HG03354 (cell line): Measurements from ENCODE around the gene CFAP298.
"Not testable (repeated sequence)": the region's sequence is repeated elsewhere in the genome, so short reads cannot be mapped to it uniquely, and the experiment has no call there.

Experiments
- ATAC-seq: cut with Tn5 transposase; IDR thresholded peaks from one replicate; pipeline ENCODE4 v1.9.1; 2021; ENCODE audit warnings: mild to moderate bottlenecking; ENCODE audit not compliant: unreplicated experiment, poor library complexity, severe bottlenecking

CFAP298 gene

DNA sequence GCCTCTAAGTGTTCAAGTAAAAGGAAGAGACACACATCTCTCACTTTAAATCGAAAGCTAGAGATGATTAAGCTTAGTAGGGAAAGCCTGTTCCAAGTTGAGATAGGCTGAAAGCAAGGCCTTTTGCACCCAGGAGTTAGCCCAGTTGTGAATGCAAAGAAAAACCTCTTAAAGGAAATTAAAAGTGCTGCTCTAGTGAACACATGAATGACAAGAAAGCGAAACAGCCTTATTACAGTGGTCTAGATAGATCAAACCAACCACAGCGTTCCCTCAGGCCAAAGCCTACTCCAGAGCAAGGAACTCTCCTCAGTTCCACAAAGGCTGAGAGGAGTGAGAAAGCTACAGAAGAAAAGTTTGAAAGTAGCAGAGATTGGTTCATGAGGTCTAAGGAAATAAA, 41.7 kb downstream of the CFAP298 start:
- ATAC-seq: no peak

DNA sequence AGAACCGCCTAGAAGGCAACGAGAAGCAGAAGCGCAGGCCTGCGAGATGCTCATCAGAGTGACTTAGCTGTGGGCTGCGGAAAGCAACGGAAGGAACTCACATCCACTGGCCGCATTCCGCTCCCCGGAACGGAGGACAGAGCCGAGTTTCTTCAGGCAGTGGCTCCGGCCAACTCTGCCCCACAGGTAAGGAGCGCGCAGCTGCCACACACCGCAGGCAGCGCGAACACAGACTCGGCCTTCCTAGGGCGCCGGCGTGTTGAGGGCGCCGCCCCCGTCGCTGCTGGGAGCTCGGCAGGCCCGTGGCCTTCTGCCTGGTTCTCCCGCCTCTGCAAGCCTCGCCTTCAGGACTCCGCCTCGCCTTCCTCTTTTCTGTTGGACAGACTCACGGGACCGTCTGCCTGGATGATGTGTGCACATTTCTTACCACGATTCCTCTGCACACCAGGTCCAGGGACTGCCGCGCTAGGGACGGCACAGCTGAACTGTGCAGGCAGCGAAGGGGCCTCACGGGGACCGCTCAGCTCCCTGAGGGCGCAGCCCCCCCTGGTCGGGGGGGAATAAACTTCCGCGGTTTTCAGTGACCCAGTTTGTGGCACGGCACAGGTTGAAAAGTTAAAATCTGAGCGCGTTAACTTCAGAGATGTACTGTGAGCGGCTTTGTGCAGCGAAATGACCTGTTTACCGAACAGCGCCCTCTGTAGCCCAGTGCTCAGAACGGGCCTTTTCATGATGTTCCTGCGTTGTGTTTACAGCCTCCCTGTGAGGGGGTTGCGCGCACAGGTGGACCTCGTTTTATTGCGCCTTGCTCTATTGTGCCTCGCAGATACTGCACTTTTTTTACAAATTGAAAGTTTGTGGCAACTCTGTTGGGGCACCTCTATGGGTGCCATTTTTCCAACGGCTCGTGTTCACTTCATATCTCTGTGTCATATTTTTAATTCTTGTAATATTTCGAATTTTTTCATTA, 42.6 kb downstream of the CFAP298 start:
- ATAC-seq: peak; percentile 92

DNA sequence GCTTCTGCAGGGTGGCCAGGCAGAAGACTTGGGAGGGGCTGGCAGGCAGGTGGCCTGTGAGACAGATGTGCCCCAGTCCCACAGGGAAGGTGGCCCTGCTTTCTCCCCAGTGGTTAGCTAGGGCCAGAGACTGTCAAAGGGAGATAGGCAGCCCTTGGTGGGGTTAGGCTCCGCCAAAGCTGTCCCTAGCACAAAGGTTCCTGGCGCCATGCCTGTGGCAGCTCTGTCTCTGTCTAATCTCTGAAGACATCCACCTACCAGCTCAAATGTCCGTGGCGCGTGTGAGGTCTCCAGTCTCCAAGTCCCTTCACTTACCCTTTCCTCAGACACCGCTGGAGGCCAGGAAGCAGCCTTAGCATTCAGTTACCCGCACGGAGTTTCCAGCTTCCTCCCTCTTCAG, 44.6 kb downstream of the CFAP298 start:
- ATAC-seq: no peak

DNA sequence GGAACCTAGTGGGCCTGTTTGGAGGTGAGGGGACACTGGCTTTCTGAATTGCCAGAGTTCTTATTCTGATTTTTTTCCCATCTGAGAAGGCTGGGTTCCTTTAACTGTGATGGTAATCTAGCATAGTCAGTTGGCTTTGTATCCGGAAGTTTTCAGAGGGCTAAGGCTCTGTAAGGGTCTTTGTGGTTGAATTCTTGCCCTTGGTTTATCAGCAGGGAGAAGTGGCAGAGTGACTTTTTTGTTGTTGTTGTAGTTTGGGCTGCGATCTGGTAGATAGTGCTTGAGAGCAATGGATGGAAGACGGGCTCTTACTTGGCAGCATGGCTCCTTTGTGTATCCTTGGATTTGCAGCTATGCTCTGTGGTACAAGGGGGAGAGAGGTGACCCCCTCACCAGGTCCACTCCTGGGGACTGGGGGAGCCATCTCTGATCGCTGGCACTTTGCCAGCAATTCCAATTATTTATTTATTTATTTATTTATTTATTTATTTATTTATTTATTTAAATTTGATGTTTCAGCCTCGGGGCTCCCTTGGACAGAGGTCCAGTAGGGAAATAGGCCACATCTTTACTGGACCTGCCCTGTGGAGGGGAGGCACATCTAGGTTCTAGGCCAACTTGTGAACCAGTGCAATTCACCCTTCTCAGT, 45.3 kb downstream of the CFAP298 start:
- no peak for ATAC-seq

DNA sequence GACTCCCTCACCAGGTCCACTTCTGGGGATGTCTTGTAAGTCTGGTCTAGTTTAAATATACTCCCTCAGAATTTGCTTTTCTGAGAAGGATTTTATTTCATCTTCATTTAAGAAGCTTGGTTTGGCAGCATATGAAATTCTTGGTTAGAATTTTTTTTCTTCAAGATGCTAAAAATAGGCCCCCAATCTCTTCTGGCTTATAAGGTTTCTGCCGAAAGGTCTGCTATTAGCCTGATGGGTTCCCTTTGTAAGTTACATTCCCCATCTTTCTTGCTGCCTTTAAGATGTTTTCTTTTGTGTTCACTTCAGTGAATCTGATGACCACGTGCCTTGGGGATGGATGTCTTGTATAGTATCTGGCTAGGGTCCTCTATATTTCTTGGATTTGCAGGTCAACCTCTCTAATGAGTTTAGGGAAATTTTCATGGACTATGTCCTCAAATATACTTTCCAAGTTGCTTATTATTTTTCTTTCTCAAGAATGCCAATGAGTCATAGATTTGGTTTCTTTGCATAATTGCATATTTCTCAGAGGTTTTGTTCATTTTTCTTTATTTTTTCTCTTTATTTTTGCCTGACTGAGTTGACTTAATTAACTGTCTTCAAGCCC, 46.2 kb downstream of the CFAP298 start:
- no peak for ATAC-seq

DNA sequence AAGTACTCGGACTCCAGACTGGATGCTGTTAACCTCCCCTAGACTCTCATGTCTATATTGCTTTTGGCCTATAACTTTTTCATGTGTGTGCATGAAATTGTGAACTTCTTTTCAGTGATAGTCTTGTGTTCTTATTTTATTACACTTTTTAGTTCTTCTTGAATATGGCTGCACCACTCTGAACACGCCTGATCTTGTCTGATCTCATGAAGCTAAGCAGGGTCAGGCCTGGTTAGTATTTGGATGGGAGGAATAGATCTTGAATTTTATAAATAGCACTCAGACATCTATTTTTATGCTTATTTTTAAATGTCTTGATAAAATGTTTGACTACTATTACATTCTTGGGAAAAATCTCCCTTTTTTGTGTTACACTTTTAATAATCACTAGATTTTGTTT, 49.3 kb downstream of the CFAP298 start:
- no peak for ATAC-seq

DNA sequence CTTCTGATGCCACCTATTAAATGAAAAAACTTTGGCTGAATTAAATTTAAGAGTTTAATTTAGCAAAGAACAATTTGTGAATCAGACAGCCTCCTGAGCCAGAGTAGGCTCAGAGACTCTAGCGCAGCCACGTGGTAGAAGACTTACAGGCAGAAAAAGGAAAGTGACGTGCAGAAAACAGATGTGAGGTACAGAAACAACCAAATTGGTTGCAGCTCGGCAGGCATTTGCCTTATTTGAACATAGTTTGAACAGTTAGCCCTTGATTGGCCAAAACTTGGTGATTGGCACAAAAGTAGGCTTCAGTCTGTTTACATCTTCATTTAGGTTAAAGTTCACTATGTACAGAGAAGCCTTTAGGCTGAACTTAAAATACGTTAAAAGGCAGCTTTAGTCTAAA, 49.8 kb downstream of the CFAP298 start:
- ATAC-seq: no peak

DNA sequence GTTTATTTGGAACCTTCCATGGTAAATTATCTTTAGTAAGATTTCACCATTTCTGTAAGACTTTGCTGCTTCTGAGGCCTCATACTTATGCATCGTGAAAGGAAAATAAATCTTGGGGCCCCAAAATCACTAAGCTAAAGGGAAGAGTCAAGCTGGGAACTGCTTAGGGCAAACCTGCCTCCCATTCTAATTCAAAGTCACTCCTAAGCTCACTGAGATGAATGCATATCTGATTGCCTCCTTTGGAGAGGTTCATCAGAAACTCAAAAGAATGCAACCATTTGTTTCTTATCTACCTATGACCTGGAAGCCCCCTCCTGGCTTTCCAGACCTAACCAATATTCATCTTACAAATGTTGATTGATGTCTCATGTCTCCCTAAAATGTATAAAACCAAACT, 50.7 kb downstream of the CFAP298 start:
- not testable (repeated sequence) for ATAC-seq

DNA sequence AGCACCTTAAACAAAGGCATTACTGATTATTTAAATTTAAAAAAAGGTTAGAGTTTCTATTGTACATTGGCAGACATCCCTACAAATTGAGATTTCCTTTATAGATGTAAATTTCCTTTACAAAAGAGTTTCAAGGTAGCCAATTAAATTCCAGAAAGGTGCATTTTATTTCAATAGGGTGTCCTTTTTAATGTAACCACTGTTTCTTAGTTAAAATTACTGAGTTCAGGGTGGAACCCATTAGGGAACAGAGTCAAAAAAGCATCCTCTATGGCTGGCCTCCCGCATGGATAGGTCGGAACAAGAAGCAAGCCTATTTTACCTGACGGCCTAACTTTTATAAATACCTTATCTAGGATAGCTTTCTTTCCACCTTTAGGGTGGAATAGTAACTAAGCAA, 51.3 kb downstream of the CFAP298 start:
- no peak for ATAC-seq

DNA sequence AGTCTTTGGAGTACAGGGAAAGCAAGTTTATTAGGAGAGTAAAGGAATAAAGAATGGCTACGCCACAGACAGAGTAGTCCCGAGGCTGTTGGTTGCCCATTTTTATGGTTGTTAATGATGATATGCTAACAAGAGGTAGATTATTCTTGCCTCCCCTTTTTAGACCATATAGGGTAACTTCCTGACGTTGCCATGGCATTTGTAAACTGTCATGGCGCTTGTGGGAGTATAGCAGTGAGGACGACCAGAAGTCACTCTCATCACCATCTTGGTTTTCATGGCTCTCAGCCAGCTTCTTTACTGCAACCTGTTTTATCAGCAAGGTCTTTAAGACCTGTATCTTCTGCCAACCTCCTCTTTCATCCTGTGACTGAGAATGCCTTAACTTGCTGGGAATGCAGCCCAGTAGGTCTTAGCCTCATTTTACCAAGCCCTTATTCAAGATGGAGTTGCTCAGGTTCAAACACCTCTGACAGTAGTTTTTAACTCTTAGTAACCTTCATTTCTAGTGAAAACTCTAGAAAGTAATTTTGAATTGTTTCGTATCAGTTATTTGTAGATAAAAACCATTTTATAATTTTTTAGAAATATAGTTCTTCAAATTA, 53.1 kb downstream of the CFAP298 start:
- no peak for ATAC-seq

DNA sequence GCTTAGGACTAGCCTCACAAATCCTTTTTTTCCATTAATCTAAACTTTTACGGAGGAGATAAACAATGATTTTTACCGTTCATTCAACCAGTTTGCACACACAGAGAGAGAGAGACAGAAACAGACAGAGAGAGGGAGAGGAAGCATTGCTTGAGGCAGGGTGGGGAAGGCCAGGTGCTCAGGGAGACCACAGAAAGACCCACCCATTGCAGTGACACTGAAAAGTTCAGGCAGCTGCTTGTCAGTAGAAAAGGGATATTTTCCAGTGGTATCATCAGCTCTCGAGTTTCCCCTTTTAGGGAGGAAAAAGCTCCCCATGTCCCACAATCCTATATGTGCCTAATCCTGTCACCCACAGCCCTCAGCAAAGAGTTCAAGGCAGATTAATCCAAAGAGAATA, 54.1 kb downstream of the CFAP298 start:
- ATAC-seq: no peak

DNA sequence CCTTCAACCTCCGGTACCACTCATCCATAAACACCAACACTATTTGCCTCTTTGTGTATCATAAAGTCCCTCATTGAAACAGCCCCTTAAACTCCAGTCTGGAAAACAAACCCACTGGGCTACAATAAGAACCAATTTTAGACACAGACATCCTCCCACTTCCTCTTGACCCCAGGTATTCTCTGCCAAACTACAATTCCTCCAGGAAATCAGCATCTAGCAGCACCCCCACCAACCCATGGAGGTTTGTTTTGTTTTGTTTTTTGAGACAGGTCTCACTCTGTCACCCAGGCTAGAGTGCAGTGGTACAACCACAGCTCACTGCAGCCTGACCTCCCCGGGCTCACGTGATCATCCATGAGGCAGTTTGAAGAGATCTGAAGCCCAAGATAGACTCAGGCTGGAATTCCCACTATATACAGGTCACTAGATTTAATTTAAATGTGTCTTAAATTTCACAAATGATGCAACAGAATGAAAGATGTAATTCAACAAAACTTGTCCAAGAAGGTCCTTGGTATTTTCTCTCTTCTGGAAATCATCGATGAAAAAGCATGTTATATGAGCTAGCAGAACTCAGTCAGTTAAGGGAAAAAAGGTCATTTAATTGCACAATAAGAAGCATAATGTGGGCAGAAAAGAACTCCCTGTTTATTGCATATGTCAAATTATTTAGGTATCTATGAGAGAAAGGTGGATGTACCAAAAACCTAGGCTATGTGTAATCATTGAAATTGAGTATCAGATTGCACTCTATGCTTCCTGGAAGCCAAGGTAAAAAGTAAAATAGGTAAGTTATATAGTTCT, 57.1 kb downstream of the CFAP298 start:
- ATAC-seq: no peak

DNA sequence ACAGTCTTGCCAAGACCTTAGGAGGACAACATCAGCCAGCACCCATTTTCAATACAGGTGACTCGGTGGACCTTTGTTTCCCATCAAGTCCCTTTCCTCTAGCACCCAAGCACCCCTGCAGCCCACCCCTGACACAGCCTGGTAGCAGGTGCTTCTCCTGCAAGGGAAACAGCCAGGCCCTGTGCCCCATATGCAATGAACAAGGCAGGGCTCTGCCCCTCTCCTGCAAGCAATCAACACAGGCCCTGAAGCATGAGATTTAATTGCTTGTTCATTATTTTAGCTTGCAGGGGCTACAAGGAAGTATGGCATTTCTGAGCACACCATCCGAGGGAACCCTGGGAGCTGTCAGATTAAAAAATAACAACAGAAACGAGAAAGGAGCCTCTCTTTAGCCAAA, 62.3 kb downstream of the CFAP298 start:
- no peak for ATAC-seq

DNA sequence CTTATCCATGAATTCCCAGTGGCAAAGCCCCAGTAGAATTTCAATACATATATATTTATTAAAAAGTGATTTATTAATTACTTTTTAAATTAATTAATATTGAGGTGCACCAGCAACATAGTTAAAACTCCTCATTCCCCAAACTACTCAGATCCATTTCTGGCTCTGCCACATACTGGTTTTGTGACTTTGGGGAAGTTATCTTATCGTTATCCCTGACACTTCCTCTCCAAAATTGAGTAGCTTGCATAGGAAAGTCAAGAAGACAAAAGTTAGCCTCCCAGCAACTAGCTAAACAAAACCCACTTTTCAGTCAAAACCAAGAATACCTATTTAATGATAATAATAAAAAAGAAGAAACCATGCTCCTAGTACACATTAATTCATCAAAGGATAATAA, 62.7 kb downstream of the CFAP298 start:
- no peak for ATAC-seq
